ENCODE results near the gene LSM10. TPM values are rescaled to one million over a fixed set of nuclear protein-coding genes. Genes with fewer than 3 reads are reported as not detected.

Gene LSM10
- total and polyA plus RNA-seq, 11 donors: 39.1 to 95.9 (median 49.9) TPM

- ATAC-seq (no peak), DNase-seq (peak in 1 of 5 donors; percentile 14)
- intact Hi-C loops (cut with DNase I): no loop called here
- WGBS, 4 donors: 88 to 92% (median 89%) methylated on average over 13 of the region's 13 CpGs
- Histone ChIP-seq H3K36me3 (peaks cover 0 to 90% (median 86%) of the 10 kb centered on the region in 9 donors), H3K27ac (no peak overlapping the region), H3K4me1 (peaks cover 0 to 11% (median 0%) of the 10 kb centered on the region in 12 donors), H3K4me3 (no peak overlapping the region), H3K27me3 (no peaks in the 10 kb centered on the region), H3K9me3 (no peaks in the 10 kb centered on the region)
- TF ChIP-seq, protein P1, sequence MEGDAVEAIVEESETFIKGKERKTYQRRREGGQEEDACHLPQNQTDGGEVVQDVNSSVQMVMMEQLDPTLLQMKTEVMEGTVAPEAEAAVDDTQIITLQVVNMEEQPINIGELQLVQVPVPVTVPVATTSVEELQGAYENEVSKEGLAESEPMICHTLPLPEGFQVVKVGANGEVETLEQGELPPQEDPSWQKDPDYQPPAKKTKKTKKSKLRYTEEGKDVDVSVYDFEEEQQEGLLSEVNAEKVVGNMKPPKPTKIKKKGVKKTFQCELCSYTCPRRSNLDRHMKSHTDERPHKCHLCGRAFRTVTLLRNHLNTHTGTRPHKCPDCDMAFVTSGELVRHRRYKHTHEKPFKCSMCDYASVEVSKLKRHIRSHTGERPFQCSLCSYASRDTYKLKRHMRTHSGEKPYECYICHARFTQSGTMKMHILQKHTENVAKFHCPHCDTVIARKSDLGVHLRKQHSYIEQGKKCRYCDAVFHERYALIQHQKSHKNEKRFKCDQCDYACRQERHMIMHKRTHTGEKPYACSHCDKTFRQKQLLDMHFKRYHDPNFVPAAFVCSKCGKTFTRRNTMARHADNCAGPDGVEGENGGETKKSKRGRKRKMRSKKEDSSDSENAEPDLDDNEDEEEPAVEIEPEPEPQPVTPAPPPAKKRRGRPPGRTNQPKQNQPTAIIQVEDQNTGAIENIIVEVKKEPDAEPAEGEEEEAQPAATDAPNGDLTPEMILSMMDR (IDR thresholded peaks at IDR 0.05): no peak
- TF ChIP-seq POLR2A (IDR thresholded peaks at IDR 0.05): no peak
Measured at GRCh38 chr1:36358514-36359084, 39.1 kb downstream of the LSM10 start.

- ATAC-seq: no peak
- no peak overlapping the region for H3K27ac ChIP-seq
- 64 to 77% (median 72%) methylated on average over 4 of the region's 4 CpGs for WGBS, 4 donors
- H3K4me3 ChIP-seq: no peak overlapping the region
- no peaks in the 10 kb centered on the region for H3K27me3 ChIP-seq
- TF ChIP-seq, protein P1 (IDR thresholded peaks at IDR 0.05): no peak
- TF ChIP-seq POLR2A (IDR thresholded peaks at IDR 0.05): no peak
- intact Hi-C loops (cut with DNase I): no loop called here
- H3K36me3 ChIP-seq: peaks cover 0 to 88% (median 76%) of the 10 kb centered on the region in 9 donors
- peaks cover 0 to 33% (median 12%) of the 10 kb centered on the region in 12 donors for H3K4me1 ChIP-seq
- no peak for DNase-seq
- H3K9me3 ChIP-seq: no peaks in the 10 kb centered on the region
Measured at GRCh38 chr1:36355811-36356210, 41.9 kb downstream of the LSM10 start.

GRCh38 chr1:36354486-36354885, 43.2 kb downstream of the LSM10 start:
- Histone ChIP-seq H3K36me3 (peaks cover 0 to 82% (median 72%) of the 10 kb centered on the region in 9 donors), H3K4me3 (no peak overlapping the region), H3K4me1 (peaks cover 0 to 44% (median 25%) of the 10 kb centered on the region in 12 donors), H3K27ac (no peak overlapping the region), H3K27me3 (no peaks in the 10 kb centered on the region), H3K9me3 (no peaks in the 10 kb centered on the region)
- ATAC-seq (no peak), DNase-seq (no peak)
- WGBS, 4 donors: 92 to 96% (median 94%) methylated on average over 9 to 11 of the region's 11 CpGs
- no peak for TF ChIP-seq POLR2A (IDR thresholded peaks at IDR 0.05)
- TF ChIP-seq, protein P1 (IDR thresholded peaks at IDR 0.05): no peak
- intact Hi-C loops (cut with DNase I): no loop called here

GRCh38 chr1:36352910-36353878, 44.5 kb downstream of the LSM10 start:
- Histone ChIP-seq H3K4me1 (peaks cover 0 to 44% (median 28%) of the 10 kb centered on the region in 12 donors), H3K27me3 (no peaks in the 10 kb centered on the region), H3K27ac (peak overlapping the region in 1 of 12 donors; percentile 24), H3K36me3 (peaks cover 0 to 81% (median 67%) of the 10 kb centered on the region in 9 donors), H3K4me3 (no peak overlapping the region), H3K9me3 (no peaks in the 10 kb centered on the region)
- ATAC-seq (no peak), DNase-seq (peak in 1 of 5 donors; percentile 27)
- TF ChIP-seq, protein P1 (IDR thresholded peaks at IDR 0.05): no peak
- no peak for TF ChIP-seq POLR2A (IDR thresholded peaks at IDR 0.05)
- intact Hi-C loops (cut with DNase I): no loop called here
- WGBS, 4 donors: 86 to 94% (median 87%) methylated on average over 9 to 15 of the region's 15 CpGs

Measured in heart left ventricle (tissue), 16 donors.